ENCODE measurements around the gene NSDHL.
A peak's percentile ranks its signal among the peaks of the same experiment; 100 is the strongest.
"Not testable (repeated sequence)": the region's sequence is repeated elsewhere in the genome, so short reads cannot be mapped to it uniquely, and the experiment has no call there.

Gene NSDHL

GRCh38 chrX:152830312-152831305 is at the start of gene NSDHL, which contains the start of gene CETN2:
Gene NSDHL (plus strand): TSS chrX:152831063. CDS start chrX:152846325, 15,262 bp downstream.
Gene CETN2 (minus strand): TSS chrX:152830757. CDS start chrX:152830710, 47 bp downstream.
- H3K4me3 ChIP-seq (ENCODE audit: low read depth, low read length), result peak within 1 kb of the TSS; percentile 79
- no peak for TF ChIP-seq CTCF (IDR thresholded peaks at IDR 0.05; ENCODE audit: borderline replicate concordance, insufficient read depth, low read depth, low read length)

DNA sequence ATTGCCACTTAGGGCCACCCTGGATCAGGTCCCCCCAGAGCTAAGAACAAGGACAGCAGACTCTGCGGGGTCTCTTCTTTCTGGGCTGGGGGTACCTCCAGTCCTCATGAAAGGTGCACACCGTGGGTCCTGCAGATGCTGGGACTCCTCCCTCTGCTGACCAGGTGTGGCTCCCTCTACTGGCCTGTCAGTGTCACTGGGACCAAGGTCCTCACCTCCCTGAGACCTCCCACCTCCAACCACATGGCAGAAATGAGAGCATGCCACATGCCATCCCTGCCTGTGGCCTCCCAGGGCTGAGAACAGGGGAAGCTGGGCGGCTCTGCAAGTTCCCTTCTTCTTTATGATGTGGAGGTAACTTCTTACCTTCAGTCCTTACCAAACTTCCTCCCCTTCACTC is 43.8 kb upstream of the NSDHL start:
- not testable (repeated sequence) for H3K4me3 ChIP-seq (ENCODE audit: low read depth, low read length)

DNA sequence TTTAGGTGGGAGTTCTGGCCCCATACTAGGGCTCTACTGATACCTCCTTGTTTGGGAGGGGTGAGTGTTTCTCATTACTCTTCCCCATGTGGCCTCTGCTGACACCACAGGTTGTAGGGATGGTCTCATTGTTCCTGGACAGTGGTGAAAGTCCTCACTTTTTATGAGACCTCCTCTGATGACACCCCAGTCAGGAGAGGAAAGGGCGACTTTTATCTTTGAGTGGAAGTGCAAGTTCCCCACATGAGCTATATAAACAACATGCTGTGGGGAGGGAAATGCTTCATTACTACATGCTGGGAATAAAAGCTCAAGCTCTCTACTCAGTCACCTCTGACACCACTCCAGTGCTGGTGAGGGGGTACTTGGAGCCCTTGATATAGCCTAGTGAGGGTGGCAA is 31.9 kb upstream of the NSDHL start:
- TF ChIP-seq CTCF (IDR thresholded peaks at IDR 0.05; ENCODE audit: borderline replicate concordance, insufficient read depth, low read depth, low read length), result no peak

DNA sequence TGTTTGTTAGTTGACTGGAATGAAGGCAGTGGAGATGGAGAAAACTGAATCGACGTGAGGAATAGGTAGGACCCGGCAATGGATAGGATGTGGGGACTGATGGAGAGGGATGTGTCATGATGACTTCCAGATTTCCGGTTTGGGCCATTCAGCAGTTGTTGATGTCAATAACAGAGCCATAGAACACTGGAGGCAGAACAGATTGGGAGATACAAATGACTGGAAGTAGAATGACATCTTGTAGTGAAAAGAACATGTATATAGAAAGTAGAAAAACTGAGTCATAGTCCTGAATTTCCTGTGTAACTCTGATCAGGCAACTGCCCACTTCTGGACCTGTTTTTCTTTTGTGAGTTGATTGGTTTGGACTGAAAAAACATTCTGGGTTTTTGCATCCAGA is 24.8 kb upstream of the NSDHL start:
- no peak overlapping the region for H3K4me3 ChIP-seq (ENCODE audit: low read depth, low read length)
- no peak for TF ChIP-seq CTCF (IDR thresholded peaks at IDR 0.05; ENCODE audit: borderline replicate concordance, insufficient read depth, low read depth, low read length)

More for the DNA sequence above, 31.9 kb upstream of the NSDHL start:
- H3K4me3 ChIP-seq (ENCODE audit: low read depth, low read length), result no peak overlapping the region

GRCh38 chrX:152810403-152810802 is 20.5 kb upstream of the NSDHL start:
- H3K4me3 ChIP-seq (ENCODE audit: low read depth, low read length), result no peak overlapping the region
- TF ChIP-seq CTCF (IDR thresholded peaks at IDR 0.05; ENCODE audit: borderline replicate concordance, insufficient read depth, low read depth, low read length), result no peak

DNA sequence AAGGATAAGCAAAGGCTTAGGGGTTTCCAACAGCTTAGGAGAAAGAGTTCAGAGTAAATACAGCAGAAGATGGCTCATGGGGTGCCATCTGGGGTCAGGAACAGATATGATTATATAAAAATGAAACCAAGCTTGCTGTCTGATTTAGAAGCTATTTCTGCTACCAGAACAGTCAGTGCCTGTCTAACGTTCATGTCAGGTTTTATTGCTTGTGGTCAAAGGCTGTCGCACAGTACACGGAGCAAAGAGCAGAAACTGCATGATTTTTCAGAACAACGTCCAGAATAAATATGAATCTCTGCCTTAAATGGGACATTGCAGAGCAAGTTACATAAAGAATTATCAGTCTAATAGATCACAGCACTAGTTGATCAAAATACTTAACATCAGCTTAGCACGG is 17.7 kb upstream of the NSDHL start:
- no peak overlapping the region for H3K4me3 ChIP-seq (ENCODE audit: low read depth, low read length)
- TF ChIP-seq CTCF (IDR thresholded peaks at IDR 0.05; ENCODE audit: borderline replicate concordance, insufficient read depth, low read depth, low read length), result no peak

DNA sequence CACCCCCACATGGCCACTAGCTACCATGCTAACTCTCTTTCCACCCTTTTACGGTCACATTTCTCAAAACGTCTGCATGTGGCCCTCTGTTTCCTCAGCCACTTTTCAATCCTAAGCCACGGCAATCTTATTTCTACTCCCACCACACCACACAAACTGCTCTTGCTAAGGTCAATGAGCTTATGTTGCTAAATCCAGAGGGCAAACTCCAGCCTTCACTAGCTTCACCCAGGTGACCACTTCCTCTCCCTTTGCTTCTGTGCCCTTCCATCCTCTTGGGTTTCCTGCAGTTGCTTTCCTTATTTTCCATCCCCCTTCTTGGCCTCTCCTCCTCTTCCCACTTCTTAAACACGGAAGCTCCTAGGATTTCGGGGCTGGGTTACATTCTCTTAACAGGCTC is 16.8 kb upstream of the NSDHL start:
- no peak overlapping the region for H3K4me3 ChIP-seq (ENCODE audit: low read depth, low read length)
- TF ChIP-seq CTCF (IDR thresholded peaks at IDR 0.05; ENCODE audit: borderline replicate concordance, insufficient read depth, low read depth, low read length), result no peak
